Stimulated activated CD4-positive, alpha-beta T cell treated with anti-CD3 and anti-CD28 coated beads, Interleukin-2, amount 100 ng/mL, for 4 hours (primary cell): ENCODE measurements around the gene VSTM4.

ENCODE experiments used
- DNase-seq: peaks from one replicate; pipeline ENCODE4 v3.0.0-alpha.2; 2020; ENCODE audit warnings: low read depth

Gene VSTM4

DNA sequence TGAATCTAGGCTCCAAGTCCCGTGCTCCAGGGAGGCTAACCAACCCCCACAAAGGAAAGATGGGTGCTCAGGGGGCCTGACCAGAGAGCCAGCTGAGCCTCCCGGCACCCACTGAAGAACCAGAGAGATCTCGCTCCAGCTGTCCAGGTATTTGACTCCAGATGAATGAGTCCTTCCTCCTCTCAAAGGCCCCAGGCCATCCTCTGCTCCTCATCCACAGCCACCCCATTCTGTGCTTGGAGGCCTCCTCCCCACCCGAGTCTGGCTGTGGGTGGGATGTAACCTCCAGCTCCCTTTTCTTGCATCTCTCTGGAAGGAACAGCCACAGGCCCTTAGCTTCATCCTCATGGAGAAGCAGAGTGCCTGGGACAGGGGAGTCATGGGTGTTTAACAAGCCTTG lies 44.6 kb downstream of the VSTM4 start:
- no peak for DNase-seq

DNA sequence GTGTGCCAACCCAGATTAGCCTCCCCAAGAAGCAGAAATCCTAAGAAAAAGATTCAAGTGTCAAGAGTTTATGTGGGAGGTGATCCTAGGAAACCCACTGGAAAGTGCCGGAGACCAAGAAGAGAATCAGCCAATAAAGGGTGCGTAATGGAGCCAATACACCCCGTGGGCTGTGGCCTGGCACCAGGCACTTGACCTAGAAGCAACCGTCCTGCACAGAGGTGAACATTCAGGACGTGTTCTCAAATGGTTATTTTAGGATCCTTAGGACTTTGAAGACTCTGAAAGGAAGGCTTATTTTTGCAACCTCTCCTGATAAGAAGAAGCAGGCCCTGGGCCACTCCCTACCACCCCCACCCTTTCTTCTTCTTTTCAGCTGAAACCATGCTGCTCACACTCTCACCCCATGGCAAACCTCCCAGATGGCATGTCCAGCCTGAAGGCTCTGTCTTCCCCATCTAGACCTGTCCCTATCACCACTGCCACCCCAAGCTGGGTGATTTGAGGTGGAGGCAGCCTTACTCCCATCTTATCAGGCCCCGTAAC lies 46.6 kb downstream of the VSTM4 start:
- no peak for DNase-seq

DNA sequence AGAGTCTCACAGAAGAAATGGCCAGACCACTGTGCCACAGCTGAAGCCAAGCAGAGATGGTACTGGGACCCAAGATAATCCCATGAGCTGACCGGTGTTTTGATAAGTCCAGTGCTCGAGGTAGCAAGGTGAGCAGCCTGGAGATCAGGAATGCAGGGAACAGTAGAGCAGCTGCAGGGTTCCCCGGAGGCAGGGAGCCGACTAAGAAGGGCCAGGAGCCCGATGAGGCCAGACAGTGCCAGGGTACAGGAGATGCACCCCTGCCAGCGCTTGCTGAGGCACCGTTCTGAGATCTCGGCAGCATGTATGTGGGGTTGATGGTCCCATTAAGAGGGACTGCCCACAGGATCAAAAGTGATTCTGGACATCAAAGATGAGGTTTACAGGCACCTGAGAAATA lies 47.1 kb downstream of the VSTM4 start:
- no peak for DNase-seq

DNA sequence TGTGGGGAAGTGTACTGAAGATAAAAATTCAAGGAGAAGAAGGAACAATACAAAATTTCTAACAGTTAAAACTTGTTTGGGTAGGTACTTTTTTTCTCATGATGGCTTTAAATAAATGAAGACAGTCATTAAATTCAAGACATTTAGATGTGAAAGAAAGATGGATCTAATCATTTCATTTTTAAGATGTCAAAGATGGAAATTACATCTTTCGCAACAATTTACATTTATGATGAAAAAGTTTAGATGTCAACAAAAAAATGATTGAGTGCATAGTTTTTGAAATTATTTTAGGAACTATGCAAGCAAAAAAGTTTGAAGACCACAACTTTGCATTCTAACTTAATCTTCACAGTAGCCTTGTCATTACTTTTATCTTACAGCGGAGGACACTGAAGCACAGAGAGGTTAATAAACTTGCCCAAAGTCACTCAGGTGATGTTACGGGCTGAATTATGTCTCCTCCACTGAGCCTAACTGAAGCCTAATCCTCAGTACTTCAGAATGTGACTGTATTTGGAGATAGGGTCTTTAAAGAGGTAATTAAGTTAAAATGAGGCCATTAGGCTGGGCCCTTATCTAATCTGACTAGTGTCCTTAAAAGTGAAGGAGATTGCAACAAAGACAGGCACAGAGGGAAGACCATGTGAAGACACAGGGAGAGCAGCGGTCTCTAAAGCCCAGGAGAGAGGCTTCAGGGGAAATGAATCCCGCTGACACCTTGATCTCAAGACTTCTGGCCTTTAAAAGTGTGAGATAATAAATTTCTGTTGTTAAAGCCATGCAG lies 48.2 kb downstream of the VSTM4 start:
- DNase-seq = no peak

DNA sequence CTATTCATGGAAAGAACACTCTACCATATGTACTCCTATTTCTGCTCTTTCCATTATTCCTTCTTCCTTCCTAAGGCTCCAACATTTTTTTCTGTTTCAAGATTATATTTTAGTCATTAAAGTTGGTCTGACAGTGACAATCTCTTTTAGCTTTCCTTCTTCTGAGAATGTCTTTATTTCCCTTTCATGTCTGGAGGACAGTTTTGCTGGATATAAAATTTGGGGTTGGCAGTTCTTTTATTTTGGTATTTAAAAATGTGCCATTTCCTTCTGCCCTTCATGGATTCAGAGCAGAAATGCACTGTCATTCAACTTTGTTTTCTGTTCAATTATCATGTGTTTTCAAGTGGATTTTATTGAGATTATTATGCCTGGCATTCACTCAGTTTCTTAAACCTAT lies 53.1 kb downstream of the VSTM4 start:
- DNase-seq = no peak

DNA sequence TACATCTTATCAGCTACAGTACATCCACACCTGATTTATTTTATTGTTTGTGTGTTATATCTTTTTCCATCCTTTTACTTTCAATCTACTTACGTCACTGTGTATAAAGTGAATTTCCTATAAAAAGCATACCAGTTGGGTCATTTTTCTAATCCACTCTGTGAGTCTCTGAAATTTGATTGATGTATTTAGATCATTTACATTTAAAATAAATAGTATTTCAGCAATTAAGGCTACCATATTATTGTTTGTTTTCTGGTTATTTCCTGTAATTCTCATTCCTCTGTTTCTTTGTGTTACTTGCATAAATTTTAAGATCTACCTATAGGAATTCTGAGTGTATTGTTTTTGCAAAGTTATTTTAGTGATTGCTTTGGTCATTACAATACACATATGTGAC lies 53.7 kb downstream of the VSTM4 start:
- DNase-seq = no peak

DNA sequence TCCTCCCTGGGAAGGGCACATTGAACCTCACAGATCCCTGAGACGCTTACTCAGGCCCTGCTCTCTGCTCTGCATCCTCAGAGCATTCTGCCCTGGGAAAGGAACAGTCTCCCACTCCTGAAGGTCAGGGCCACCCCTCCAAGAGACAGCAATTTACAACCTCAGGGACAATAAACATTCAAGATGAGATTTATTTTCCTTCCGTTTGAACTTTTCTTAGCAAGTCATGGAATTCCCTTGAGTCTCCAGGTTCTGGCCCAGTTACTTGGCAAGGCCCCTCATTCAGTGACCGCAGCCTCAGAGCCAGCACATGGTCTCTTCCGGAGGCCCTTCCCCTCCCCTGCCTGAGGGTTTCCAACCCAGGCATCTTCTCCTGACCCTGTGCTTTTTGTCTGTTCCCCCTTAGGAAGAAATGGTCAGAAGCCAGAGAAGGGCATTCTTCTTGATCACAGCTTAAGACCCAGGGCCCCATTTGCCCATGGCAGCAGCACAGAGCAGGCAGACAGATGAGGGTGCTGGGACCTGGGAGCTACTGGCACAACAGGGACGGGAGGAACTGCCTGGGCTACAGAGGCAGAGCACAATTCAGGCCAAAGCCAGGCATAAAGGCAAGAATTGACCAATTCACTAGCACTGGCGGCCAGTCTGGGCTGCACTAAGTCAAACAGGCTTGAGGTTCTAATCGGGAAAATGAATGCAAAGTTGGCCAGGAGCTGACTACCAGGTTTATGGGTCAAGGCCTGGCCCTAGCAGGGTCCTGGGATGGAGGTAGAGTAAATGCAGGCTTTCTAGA lies 56.7 kb downstream of the VSTM4 start:
- DNase-seq = no peak

DNA sequence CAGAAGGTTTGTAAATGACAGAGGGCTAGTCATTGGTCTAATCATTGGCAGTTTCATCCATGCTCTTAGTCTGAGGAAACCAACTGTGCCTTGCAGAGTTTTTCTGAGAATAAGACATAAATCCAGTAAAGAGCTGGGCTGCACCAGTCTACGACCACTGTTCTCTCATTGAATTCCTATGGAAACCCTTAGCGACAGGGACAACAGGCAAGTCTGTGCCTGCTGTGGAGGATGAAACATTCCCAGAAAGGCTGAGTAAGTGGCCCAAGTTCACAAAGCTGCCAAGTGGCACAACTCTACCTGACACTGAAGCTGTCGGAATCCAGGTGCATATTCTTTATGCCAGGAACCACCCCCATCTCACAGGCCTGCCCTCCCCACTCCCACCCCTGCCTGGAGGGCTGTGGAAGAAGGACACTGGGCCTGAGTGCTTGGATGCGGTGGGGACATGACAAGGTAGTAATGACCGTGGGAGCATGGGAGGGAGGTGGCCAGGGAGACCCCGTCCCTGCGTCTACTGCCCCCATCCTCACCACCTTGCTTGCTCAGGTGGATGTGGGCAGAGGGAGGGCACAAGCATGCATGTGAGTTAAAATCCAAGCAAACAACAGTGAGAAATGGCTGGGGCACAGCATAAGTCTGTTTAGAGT lies 58.0 kb downstream of the VSTM4 start:
- no peak for DNase-seq

DNA sequence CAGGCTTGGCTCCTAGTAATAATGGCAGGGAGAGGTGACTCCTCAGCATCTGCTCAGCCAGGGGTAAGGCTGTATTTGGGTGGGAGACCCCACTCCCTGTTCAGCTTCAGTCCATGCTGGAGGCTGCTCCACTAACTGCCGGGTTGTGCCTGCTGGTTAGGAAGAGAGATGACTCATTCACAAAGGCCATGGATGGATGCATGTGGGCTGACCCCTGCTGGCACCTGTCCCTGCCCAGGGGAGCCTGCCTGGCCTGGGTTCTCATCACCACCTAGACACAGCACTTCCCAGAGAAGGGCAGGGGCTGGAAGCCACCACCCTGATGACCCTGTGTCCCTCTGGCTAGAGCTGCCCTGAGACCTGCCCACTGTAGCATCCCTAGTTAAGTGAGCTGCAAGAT lies 59.0 kb downstream of the VSTM4 start:
- no peak for DNase-seq

DNA sequence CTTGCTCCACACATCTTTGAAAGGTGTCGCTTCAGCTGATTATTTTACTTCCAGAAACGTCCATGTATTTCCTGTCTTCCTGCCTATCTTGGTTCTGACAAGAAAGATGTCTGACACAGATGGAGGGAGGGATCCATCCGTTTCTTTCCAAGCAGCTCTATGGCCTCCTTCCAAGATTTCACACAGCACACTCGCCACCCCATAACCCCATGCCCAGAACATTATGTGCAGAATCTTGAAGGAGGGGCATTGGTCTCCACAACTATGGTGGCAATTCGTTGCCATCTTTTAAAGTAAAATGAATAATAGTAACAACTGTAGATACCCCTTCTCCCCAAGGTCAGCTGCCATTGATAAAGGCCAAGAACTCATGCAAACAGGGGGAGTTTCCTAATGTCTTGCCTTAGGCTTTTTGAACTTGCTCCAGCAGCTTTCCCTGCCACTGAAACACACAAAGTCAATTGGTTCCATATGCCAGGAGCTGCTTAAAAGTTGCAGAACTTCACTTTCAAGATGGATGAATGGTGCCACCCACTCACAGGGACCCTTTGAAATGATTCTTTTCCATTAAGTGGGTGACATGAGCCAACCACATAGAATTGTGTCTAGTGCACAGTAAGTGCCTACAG lies 60.0 kb downstream of the VSTM4 start:
- no peak for DNase-seq

DNA sequence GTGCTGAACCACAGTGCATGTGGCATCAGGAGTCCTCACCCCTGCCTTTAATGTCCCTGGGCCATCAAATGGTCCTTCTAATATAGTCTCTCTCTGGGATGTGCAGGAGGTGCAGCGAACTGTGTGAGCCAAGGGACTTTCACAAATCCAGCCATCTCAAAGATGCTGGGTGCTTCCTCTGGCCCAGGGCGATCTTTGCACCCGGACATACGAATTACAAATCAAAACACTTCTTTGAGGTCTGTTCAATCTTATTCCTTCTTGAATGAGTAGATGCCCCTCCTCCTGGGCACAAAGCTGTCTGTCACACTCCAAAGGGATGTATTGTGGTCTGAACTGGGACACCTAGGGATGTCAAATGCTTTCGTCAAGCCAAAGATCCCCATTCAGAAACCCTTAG lies 60.6 kb downstream of the VSTM4 start:
- DNase-seq = no peak

DNA sequence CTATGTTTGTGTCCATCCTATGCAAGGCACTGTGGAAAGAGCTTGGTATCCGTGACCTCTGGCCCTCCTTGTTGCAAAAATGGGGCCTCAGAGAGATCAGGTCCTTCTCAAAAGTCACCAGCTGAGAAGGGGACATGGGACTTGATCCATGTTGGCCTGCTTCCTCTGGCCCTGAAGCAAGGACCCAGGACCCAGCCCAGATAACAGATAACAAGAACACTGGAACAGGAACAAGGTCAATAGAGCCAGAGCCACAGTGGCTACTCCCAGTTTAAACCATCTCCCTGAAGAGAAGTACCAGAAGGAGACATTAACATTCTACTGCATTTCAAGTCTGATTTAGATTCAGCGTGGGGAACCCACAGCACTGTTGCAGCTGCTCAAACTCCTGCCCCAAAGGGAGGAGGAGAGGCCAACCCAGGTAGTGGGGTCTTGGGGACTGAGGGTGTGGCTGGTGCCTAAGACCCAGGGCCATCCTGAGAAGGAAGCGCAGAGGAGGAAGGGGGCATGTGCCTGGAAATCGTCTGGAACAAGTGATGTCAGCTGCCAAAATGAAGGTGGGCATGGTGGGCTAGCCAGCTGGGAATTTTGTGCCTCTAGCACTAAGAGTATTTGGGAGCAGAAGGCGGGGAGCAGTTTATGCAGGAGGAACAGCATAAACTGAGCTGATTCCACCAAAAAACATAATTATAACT lies 61.2 kb downstream of the VSTM4 start:
- no peak for DNase-seq

DNA sequence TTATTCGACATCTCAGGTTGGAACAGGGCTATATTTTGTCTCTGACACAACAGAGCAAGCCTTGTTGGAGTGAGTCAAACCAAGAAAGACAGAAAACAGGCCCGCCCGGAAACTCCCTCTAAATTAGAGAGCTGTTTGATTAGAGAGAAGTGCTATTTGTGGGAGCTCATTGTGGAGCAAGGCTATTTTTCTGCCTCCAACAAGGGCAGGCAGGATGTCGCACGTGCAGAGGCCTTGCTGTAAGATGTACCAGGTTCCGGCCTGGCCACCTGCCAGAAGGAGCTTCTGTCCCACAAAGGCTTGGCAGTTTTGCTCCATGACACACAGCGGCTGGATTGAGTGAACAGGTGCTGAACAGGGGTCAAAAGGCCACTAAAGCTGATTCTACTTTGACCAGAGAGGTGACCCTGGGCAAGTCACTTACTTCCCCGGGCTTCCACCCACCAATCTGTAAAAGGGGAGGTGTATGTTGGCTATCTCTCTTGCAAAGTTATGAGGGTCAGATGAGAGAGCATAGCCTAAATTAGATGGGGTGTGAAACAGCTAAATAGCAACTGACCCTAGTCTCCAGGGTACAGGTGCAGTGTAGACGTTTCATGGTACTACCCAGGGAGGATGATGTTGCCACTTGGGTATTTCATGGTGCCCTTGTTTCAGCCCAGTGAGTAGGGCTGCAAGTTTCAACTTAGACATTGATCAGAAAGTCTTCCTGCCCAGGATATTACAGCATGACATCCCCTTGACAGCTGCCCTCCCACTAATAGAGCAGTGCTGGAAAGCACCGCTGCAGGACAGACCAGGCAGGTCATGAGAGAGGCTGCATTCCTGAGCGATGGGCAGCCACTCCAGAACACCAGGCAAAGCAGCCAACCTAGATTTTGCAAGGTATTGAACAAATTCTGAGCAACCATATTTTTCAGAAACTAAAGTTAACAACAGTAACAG lies 62.0 kb downstream of the VSTM4 start:
- no peak for DNase-seq

DNA sequence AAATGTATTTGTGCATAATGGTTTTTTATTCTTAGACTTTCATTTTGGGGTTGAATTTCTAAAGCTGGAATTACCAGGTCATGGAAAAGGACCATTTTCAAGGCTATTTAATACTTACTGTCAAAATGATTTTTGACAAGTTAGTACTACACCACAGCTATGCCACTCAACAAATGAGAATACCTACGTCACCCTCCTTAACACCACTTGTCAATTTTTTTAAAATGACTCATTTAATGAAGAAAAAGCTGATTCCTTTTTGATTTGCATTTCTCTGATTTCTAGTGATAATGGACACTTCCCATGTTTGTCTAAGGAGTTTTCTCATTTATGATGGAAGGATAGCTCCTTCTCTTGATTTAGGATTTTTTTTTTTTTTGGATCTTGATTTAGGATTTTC lies 63.3 kb downstream of the VSTM4 start:
- no peak for DNase-seq

DNA sequence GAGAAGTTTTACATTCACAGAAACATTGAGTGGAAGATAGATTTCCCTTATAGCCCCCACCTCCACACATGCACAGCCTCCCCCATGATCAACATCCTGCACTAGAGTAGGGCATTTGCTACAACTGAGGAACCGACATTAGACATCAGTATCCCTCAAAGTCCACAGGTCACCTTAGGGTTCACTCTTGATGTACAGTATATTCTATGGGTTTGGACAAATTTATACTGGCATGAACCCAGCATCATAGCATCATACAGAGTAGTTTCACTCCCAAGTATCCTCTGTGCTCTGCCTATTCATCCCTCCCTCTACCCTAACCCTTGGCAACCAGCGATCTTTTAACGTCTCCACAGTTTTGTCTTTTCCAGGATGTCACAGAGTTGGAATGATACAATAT lies 64.4 kb downstream of the VSTM4 start:
- no peak for DNase-seq

DNA sequence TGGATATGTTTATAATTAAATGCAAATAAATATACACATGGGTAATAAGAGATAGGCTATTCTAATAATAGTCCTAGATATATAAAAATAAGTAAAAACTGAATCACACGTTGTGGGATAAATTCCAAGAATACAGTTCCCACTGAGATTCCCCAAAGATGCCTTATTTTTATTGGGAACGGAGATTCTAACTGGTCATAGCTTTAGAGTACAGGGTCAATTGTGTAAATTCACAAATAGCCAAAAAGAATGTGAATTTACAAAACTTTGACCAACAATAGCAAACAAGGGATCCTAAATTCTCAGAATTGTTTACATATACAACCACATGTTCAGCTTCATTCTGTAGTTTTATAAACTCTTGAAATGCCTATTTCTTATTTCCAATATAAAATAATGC lies 65.0 kb downstream of the VSTM4 start:
- no peak for DNase-seq

DNA sequence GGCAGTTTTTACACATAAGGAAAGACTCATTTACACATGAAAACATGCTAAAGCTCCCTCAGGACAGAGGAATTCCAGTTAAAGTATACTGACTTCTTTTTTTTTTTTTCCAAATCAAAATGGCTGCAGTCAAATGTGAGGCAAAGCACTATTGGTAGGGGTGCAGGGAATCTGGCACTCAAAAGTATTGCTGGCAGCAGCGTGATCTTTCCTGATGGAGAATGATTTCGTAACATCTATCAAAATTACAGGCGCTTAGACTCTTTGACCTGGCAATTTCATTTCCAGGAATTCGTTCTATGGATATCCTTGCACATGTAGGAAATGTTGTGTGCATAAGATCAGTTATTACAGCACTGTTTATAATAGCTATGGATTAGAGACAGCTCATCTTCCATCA lies 65.7 kb downstream of the VSTM4 start:
- DNase-seq = no peak

DNA sequence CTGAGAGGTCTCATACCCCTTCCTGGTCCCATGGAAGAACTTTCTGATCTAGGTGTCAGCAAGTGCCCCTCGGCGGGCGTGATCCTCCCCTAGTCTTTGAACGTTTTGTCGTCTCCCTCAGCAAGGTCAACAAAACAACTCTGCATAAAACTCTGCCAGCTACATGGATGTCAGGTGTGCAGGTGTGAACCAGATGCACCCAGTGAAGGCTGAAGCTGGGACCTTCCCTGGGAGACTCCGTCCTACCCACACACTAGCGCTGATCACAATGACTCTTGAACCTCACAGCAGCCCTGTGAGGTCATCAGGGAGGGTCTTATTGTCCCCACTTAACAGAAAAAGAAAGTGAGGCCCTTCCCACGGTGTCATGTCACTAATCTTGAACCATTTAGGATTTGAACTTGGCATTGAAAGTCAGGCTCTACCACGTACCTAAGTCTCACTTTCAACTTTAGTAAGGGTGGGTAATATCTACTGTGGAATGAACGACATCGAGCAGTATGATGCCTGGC lies 68.1 kb downstream of the VSTM4 start:
- no peak for DNase-seq

DNA sequence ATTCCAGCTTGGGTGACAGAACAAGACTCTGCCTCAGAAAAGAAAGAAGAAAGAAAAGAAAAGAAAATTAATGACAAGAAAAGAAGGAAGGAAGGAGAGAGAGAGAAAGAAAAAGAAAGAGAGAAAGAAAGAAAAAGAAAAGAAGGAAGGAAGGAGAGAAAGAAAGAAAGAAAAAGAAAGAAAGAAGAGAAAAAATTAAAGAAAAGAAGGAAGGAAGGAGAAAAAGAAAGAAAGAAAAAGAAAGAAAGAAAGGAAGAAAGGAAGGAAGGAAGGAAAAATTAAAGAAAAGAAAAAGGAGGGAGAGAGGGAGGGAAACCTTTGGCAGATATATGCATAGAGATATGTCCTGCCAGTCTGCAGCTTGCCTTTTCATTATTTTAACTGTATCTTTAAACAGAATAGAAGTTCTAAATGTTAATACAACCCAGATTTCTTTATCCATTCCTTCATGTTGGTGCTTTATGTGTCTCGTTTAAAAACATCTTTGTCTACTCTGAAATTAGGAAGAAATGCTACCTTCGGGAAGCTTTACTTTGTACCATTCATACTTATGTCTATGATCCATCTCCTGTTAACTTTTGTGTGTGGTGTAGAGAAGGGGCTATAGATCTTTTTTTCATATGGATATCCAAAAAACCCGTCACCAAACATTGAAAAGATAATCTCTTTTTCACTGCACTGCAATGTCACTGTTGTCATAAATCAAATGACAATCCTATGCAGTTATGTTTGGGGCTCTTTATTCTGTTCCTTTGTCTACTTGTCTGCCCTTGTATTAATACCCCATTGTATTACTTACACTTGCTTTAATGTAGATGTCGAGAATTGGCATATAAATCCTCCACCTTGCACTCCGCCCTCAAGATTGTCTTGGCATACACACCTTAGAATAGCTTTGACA lies 70.8 kb downstream of the VSTM4 start:
- no peak for DNase-seq
